Measurements from ENCODE around the gene SPATA2L.
"Not testable (repeated sequence)": the region's sequence is repeated elsewhere in the genome, so short reads cannot be mapped to it uniquely, and the experiment has no call there.

Gene SPATA2L

DNA sequence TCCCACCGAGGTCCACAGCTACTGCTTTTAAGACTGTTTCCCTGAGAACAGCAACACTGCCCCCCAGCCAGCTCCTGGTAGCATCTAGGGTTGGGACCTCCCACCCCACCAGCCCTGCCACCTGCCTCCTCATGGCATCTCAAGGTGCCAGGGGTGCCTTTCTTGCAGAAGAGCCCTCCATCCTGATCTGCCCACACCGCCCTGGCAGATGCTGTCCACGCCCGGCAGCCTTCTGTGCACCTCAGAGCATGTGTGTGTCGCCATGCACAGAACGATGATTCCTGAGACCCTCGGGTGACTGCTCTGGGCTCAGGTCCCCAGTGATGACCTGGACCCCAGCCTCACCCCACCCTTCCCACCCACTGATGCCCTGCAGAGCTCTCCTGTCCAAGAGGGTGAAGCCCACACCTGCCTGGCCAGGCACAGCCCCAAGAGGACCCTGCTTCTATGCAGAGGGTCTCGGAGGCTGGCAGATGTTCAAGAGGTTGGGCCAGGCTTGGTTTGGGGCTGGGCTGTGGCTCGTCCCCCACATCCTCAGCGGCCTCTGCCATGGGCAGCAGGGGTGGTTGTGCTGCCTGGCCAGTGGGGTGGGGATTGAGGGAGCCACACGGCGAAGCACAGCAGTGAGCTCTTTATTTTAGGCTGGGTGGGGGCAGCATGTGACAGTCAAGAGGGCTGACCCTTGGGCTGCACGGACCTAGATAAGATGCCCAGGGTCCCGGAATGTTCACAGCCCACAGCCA lies 5.2 kb upstream of the SPATA2L start:
- no peak for DNase-seq (ENCODE audit: low read depth)

DNA sequence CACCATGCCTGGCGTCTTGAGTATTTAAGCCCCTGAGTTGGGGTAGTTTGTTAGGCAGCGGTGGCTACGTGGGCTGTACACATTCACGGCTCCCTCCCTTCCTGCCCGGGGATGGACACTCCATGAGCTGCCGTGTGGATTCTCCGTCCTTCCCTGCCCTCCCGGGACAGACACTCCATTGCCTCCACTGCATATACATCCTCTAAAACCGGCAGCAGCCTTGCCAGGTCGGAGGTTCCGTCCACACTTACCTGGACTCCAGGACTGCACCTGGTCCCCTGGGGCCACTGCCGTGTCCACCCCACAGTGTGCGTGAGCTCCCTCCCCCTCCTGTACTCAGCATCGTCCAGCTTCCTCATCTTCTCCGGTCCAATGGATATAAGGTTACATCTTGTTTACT lies 3.5 kb upstream of the SPATA2L start:
- DNase-seq (ENCODE audit: low read depth) = no peak

DNA sequence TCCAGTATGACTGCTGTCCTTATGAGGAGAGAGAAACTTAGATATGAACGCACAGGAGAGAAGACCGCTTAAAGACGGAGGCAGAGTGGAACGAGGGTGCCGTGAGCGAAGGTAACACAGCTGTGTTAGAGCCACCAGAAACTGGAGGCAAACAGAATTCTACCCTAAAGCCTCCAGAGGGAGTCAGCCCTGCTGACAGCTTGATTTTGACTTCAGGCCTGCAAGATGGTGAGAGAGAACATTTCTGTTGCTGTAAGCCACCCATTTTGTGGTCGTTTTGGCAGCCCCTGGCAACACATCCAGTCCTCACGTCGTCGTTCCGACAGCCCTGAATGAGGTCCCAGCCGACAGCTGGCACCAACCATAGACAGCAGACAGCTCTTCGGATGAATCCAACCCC lies 2.8 kb upstream of the SPATA2L start:
- DNase-seq (ENCODE audit: low read depth) = no peak

DNA sequence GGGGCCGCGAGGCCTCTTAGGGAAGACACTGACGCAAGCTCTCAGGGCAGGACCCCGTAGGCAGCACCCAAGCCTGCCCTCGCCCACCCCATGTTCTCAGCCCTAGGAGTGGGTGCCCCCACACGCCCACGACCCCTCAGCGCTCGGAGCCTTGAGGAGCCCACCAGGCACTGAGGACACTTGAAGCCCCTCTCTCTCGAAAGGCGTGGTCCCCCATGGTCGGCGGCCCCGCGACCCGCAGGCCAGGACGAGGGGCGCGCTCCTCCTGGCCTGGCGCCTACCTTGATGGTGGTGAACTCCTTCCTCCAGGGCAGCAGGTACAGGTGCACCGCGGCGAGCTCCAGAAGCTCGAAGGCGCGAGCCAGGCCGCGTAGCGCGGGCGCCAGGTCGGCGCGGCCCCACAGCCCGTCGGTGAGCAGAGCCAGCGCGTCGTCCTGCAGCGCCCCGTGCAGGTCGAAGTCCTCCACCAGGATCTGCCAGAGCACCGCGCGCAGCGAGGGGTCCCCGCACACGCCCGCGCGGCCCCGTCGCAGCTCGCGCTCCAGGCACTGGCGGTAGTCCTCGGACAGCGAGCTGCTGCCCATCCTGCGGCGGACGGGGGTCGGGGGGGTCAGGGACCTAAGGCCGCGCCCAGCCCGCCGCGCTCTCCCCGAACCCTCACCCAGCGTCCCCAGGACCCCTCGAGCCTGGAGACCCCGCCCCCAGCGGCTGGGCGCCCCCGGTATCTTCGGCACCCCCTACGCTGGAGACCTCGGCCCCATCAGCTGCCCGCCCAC lies 668 bp downstream of the SPATA2L start:
- peak; percentile 38 for DNase-seq (ENCODE audit: low read depth)

DNA sequence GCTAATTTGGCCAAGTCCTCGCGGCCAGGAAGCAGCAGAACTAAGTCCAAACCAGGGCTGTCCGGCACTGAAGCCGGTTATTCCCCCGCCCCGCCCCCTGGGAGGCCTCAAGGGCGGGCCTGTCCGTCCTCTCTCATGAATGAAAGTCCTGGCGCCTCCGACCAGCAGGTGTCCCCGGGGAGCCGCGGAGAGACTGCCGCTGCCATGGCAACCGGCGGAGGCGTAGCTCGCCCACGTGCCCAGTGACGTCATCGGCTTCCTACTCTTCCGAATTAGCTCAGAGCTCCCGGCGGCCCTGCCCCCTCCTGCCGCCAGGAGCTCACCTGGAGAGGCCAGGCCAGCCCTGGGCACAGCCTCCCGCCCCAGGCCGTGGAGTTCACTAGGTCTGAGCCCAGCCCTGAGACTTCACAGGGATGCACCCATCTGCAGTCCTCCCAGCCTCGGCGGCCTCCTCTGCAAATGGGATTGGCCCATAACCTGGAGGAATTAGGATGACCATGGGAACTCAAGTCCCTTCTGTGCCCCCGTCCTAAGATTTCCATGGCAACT lies 1.3 kb downstream of the SPATA2L start:
- peak; percentile 99 for DNase-seq (ENCODE audit: low read depth)

DNA sequence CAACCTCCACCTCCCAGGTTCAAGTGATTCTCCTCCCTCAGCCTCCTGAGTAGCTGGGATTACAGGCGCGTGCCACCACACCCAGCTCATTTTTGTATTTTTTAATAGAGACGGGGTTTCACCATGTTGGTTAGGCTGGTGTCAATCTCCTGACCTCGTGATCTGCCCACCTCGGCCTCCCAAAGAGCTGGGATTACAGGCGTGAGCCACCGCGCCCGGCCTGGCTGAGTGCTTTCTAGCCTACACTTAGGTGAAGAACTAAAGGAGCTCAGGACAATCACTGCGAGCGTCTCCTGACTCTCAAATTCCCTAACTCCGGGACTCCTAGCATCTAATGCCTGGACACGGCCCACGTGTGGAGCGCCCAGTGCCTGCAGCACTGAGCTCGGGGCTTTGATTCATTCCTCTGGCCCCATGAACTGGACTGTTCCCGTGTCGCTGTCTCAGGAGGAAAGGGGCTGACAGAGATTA lies 1.8 kb downstream of the SPATA2L start:
- DNase-seq (ENCODE audit: low read depth) = not testable (repeated sequence)

DNA sequence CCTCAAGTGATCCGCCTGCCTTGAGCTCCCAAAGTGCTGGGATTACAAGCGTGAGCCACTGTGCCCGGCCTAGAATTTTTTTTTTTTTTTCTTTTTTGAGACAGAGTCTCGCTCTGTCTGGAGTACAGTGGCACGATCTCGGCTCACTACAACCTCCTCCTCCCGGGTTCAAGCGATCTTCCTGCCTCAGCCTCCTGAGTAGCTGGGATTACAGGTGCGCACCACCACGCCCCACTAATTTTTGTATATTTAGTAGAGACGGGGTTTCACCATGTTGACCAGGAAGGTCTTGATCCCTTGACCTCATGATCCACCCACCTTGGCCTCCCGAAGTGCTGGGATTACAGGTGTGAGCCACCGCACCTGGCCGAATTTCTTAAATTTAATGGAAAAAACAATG lies 2.8 kb downstream of the SPATA2L start:
- DNase-seq (ENCODE audit: low read depth) = not testable (repeated sequence)

DNA sequence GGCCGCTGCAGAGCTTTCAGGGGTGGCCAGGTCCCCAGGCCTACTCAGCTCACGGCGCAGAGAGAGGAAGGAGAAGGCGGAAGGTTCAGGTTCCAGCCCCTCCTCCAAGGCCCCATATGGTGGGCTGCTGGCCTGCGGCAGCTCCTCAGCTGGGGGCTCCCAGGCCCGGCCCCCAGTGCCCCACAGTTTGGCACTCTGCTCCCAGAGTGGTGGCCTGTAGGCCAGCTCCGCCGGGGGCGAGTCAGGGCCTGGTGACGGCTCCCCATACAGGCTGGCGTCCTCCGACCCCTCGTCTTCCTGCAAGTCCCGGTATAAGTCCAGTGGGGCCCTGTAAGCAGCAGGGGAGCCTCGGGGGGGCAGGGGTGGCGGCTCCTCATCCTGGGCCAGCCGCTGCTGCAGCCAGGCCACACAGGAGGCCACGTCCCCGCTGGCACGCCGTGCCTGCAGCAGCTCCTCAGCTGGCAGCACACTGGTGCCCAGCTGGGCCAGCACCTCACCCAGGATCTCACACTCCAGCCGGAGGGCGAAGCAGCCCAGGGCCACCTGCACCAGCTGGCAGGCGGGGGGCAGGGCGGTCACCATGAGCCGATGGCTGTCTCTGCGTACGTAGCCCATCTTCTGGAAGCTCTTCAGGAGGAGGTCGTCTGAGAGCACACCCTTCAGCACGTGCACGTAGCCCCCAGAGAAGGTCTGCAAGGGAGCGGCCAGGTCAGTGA lies 3.7 kb downstream of the SPATA2L start:
- no peak for DNase-seq (ENCODE audit: low read depth)

DNA sequence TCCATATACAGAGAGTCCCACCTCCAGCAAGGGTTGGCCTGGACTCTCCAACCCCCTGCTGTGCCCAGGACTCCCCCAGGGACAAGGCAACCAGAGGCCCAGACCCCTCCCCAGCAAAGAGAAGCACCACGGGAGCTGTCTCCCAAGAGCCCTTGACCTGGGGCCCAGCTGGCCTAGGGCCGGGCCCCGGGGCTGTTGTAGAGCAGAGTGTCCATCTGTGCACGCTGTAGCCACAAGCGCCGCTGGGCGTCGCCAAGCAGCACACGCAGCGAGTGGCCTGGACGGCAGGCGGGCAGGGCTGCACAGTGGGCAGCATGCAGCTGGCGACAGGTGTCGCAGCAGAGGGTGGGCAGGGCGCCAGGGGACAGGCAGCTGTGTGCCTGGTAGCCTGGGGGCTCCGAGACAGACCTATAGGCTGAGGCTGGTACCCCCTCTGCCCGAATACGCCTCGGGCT lies 4.3 kb downstream of the SPATA2L start:
- DNase-seq (ENCODE audit: low read depth) = no peak

DNA sequence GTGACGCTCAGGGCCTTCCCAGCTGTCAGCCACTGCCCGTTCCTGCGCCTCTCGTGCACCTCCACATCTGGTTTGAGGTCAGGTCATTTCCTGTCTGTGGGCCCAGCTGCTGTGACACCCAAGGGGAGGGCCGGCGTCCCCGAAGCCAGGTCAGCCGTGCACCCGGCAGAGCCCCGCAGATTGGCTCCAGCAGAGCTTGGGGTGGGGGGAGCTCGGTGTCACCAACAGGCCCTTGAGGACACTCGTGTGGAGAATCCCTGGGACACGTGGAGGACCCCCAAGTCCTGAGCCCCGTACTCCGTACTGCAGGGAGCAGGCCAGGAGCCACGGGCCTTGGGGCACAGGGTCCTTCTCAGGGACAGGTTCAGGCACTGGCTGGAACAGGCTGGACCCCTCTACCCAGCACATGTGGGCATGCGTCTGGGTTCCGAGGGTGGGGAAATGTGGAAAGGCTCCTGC lies 4.8 kb downstream of the SPATA2L start:
- no peak for DNase-seq (ENCODE audit: low read depth)

DNA sequence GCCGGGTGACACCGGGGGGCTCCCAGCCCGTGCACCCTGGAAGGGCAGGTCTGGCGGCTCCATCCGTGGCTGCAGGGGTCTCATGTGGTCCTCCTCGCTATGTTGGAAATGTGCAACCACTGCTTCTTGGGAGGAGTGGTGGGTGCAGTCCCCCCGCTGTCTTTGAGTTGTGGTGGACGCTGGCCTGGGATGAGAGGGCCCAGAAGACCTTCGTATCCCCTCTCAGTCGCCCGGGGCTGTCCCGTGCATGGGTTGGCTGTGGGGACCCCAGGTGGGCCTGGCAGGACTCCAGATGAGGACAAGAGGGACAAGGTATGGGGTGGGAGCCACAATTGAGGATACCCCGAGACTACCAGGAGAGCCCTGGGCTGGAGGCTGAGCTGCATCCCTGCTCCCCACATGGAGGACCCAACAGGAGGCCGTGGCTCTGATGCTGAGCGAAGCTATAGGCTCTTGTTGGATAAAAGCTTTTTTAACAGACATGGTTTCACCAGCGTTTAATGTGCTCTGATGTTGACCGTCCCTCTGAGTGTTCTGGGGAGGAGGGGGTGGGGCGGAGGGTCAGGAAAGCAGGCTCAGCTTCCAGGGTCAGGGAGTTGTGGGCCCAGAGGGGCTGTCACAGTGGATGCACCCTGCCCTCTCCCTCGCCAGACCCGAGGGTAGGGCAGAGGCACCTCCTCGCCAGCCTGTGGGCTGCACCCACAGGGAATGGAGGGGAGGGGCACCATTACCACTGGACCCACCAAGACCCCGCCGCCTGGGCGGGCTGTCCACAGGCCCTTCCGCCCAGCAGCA lies 5.4 kb downstream of the SPATA2L start:
- no peak for DNase-seq (ENCODE audit: low read depth)

DNA sequence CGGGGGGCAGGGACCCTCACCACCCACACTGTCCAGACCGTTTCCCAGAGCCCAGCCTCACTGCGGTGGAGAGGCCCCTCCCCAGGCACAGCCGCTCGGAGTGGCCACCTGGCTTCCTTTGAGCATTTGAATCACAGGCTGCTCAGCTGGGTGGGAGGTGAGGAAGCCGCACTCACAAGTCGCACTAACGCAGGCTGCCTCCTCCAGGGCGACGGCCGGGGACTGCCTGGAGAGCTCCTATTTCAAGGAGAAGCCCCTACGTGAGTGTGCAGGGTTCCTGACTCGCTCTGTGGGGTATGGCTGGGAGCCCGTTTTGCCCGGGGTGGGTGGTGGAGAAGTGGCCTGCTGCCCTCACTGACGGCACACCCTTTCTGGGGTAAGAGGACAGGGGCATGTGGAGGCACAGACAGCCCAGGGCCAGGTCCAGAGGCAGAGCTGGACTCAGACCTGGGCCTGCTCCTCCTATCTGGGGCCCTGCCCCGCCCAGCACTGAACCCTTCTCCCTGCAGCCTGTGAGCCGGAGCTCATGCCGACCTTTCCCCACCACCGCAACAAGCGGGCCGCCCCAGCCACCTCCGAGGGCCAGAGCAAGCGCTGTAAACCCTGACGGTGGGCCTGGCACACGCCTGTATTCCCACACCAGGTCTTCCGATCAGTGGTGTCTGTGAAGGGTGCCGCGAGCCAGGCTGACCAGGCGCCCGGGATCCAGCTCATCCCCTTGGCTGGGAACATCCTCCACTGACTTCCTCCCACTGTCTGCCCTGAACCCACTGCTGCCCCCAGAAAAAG lies 6.2 kb downstream of the SPATA2L start:
- no peak for DNase-seq (ENCODE audit: low read depth)

DNA sequence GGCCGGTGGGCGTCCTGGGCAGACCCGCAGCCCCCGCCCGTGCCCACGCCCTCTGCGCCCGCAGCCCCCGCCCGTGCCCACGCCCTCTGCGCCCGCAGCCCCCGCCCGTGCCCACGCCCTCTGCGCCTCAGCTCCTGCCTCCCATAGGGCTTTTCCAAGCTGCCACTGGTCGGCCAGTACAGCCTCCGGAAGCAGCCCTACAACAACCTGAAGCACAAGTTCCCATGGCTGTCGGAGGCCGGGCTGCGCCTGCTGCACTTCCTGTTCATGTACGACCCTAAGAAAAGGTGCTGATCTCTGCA lies 6.8 kb downstream of the SPATA2L start:
- not testable (repeated sequence) for DNase-seq (ENCODE audit: low read depth)

DNA sequence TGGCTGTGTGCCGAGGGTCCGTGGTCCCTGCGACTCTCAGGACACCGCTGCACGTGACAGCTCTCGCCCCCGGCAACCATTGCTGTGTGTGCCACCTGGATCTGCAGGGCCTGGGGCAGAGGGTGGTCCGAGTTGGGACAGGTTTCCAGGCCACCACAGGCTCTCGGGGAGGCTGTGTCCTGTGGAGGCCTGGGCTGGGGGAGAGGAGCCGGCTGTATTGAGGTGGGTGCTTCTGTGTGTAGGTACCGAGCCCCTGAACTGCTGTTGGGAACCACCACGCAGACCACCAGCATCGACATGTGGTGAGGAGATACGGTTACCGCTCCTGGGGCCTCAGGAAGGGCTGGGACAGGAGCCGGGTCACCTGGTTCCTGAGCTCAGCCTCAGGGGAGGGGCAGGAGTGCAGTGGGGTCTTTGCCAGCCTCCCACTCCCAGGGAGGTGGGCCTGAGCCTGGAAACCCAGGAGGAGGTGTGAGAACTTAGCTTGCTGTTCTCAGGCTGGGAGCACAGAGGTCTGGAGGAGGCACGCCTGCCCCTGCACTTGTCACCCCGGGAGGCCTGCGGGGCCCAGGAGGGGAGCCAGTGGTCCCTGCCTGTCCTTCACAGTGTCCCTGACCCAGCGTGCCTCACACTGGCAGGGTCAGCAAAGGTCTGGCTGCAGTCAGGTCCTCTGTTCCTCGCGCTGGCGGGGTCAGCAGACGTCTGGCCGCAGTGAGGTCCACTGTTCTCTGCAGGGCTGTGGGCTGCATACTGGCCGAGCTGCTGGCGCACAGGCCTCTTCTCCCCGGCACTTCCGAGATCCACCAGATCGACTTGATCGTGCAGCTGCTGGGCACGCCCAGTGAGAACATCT lies 7.3 kb downstream of the SPATA2L start:
- no peak for DNase-seq (ENCODE audit: low read depth)

DNA sequence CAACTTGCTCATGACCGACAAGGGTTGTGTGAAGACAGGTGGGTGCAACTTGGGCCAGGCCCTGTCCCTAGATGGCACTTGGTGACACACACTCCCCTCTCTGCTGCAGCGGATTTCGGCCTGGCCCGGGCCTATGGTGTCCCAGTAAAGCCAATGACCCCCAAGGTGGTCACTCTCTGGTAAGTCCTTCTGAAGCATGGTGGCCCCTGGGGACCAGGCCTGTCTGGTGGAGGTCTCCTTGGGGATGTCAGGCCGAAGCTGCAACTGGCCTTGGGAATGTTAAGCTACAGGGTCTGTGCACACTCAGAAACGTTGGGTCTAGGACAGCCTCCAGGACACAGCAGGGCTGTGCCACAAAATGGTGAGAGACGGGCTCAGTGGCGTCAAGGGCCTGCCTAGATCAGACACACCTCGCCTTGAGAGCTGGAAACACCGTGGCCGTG lies 8.2 kb downstream of the SPATA2L start:
- no peak for DNase-seq (ENCODE audit: low read depth)

DNA sequence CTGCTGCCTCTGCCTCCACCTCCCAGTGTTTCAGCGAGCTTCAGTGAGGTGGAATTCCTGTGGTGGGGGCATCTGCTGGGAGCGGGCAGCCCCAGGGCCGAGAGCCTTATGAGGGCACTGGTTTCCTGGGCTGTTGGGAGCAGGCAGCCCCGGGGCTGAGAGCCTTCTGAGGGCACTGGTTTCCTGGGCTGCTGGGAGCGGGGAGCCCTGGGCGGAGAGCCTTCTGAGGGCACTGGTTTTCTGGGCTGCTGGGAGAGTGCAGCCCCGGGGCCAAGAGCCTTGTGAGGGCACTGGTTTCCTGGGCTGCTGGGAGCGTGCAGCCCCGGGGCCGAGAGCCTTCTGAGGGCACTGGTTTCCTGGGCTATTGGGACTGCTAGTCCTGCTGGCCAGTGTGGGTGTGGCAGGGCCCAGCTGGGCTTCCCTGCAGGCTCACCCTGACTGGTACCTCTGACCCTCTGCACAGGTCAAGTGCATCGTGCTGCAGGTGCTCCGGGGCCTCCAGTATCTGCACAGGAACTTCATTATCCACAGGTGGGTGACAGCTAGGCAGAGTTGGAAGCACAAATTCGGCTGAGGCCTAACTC lies 9.4 kb downstream of the SPATA2L start:
- no peak for DNase-seq (ENCODE audit: low read depth)

DNA sequence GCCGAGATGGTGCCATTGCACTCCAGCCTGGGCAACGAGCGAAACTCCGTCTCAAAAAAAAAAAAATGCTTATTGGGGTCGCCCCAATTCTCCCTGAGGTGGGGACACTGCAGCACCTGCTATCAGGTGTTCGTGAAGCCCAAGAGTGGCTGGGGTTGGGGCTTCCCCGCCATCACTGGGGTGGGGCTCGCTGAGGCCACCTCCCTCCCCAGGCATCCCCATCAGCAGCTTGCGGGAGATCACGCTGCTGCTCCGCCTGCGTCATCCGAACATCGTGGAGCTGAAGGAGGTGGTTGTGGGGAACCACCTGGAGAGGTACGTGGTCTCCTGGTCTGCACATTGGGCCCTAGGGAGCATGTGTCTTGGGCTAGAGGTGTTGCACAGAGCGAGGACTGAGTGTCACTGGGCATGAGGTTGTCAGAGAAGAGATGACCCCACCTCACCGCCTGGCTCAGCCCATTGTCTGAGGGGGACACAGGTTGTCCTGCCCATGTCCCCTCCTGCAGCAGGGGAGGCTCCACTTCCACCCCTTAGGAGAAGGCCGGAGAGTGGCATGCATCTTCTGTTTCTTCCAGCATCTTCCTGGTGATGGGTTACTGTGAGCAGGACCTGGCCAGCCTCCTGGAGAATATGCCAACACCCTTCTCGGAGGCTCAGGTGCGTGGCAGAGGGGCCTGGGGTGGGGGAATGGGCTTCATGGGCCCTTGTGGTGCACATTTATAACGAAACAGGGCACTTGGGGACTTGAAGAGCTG lies 10.1 kb downstream of the SPATA2L start:
- no peak for DNase-seq (ENCODE audit: low read depth)

DNA sequence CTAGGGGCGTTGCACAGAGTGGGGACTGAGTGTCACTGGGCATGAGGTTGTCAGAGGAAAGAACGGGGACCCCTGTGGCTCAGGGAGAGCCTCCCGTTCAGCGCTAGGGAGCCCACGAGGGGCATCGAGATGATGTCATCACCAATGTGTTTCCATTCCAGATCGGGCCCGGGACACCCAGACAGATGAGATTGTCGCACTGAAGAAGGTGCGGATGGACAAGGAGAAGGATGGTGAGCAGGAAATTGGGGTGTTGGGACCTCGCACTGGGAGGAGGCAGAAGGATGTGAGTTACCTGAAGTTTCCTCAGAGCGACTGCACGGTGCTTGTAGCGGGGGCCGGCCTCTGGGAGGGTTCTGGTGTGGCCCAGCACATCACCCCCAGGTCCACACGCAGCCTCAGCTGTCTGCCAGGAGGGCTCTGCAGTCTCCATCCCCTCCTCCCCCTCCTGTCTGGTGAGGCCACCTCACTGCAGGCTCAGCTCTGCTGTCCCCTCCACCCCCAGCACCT lies 11.1 kb downstream of the SPATA2L start:
- DNase-seq (ENCODE audit: low read depth) = no peak

Measured in EH (cell line).